Parietal lobe (tissue), 1 donor: Measurements from ENCODE around the gene WDR36. TPM values are rescaled to one million over a fixed set of nuclear protein-coding genes. Genes with fewer than 3 reads are reported as not detected.

ENCODE experiments used
- total RNA-seq: library from RNA; depleted of rRNA; stranded (reverse); fragments of >200 nt; gene quantifications from one replicate; pipeline ENCODE4 v1.2.3, GENCODE V29; 2014

Gene WDR36
- total RNA-seq, result 47.9 TPM

GRCh38 chr5:111092062-111092853 lies at the start of gene WDR36:
Gene WDR36, plus strand, starts transcription at chr5:111092348. Its CDS starts 109 bp downstream, at chr5:111092457.

GRCh38 chr5:111071413-111071812 lies 20.7 kb upstream of the WDR36 start, which contains the start of gene TSLP:
Gene TSLP, plus strand, starts transcription at chr5:111071713. Its CDS starts 178 bp downstream, at chr5:111071891.

Other genes with a start within 250 kb of the WDR36 start
- not detected for gene TSLP, start 20.6 kb upstream of the WDR36 start, total RNA-seq
- 141 TPM for gene CAMK4, start 132.0 kb downstream of the WDR36 start, total RNA-seq